ENCODE measurements around the gene DAG1. TPM values are rescaled to one million over a fixed set of nuclear protein-coding genes. Genes with fewer than 3 reads are reported as not detected.
A peak's percentile ranks its signal among the peaks of the same experiment; 100 is the strongest.

DAG1 gene
- total RNA-seq, 1 donor from 2014 or later, result 67.5 TPM

GRCh38 chr3:49533031-49533430 is 63.0 kb downstream of the DAG1 start:
- no peak overlapping the region for H2AFZ ChIP-seq (replicated peaks)
- Mint-ChIP-seq H3K36me3 (peaks cover 21% of the 10 kb centered on the region), H3K27ac (peak overlapping the region; percentile 87), H3K9me3 (no peaks in the 10 kb centered on the region), H3K27me3 (ENCODE audit: insufficient read depth, low read depth) (peaks cover 3% of the 10 kb centered on the region), H3K4me3 (no peak overlapping the region), H3K4me1 (peaks cover 38% of the 10 kb centered on the region)
- no peaks in the 10 kb centered on the region for H3K36me3 ChIP-seq
- no peaks in the 10 kb centered on the region for H3K9me3 ChIP-seq (ENCODE audit: low read depth)
- peaks cover 19% of the 10 kb centered on the region for H3K4me1 ChIP-seq
- DNase-seq (ENCODE audit: low spot score), result no peak
- H4K20me1 ChIP-seq (ENCODE audit: low read depth), result peaks cover 22% of the 10 kb centered on the region
- TF ChIP-seq CTCF (IDR thresholded peaks at IDR 0.05), result no peak
- TF ChIP-seq EZH2 (IDR thresholded peaks at IDR 0.05), result no peak
- TF ChIP-seq EZH2phosphoT487 (IDR thresholded peaks at IDR 0.05), result no peak
- H3K27ac ChIP-seq, result no peak overlapping the region
- H3K9ac ChIP-seq, result no peak overlapping the region
- H3K27me3 ChIP-seq, result no peaks in the 10 kb centered on the region
- no peak overlapping the region for H3K4me3 ChIP-seq
- no peak overlapping the region for H3K4me2 ChIP-seq
- H3K79me2 ChIP-seq (ENCODE audit: low read depth), result peaks cover 13% of the 10 kb centered on the region
- peaks cover 10% of the 10 kb centered on the region for H3F3A ChIP-seq (ENCODE audit: low read depth)

GRCh38 chr3:49533786-49534519 is 63.9 kb downstream of the DAG1 start:
- no peak overlapping the region for H3K4me3 ChIP-seq
- H3F3A ChIP-seq (ENCODE audit: low read depth), result peaks cover 10% of the 10 kb centered on the region
- no peak overlapping the region for H3K4me2 ChIP-seq
- peaks cover 38% of the 10 kb centered on the region for H3K4me1 Mint-ChIP-seq
- H3K27me3 Mint-ChIP-seq (ENCODE audit: insufficient read depth, low read depth), result peaks cover 3% of the 10 kb centered on the region
- H3K9me3 Mint-ChIP-seq, result no peaks in the 10 kb centered on the region
- H3K79me2 ChIP-seq (ENCODE audit: low read depth), result peaks cover 6% of the 10 kb centered on the region
- peaks cover 19% of the 10 kb centered on the region for H3K4me1 ChIP-seq
- H3K36me3 Mint-ChIP-seq, result peaks cover 21% of the 10 kb centered on the region
- H3K27ac Mint-ChIP-seq, result no peak overlapping the region
- H3K27me3 ChIP-seq, result no peaks in the 10 kb centered on the region
- no peaks in the 10 kb centered on the region for H3K36me3 ChIP-seq
- H4K20me1 ChIP-seq (ENCODE audit: low read depth), result peaks cover 22% of the 10 kb centered on the region
- TF ChIP-seq EZH2 (IDR thresholded peaks at IDR 0.05) (no peak), EZH2phosphoT487 (IDR thresholded peaks at IDR 0.05) (no peak), CTCF (IDR thresholded peaks at IDR 0.05) (no peak)
- H2AFZ ChIP-seq (replicated peaks), result no peak overlapping the region
- no peak overlapping the region for H3K4me3 Mint-ChIP-seq
- no peak for DNase-seq (ENCODE audit: low spot score)
- no peaks in the 10 kb centered on the region for H3K9me3 ChIP-seq (ENCODE audit: low read depth)
- H3K27ac ChIP-seq, result no peak overlapping the region
- no peak overlapping the region for H3K9ac ChIP-seq

- peak overlapping the region; percentile 70 for H3K4me3 Mint-ChIP-seq
- no peaks in the 10 kb centered on the region for H3K9me3 Mint-ChIP-seq
- Histone ChIP-seq H3K4me2 (peak overlapping the region; percentile 66), H3K9ac (no peak overlapping the region), H3F3A (ENCODE audit: low read depth) (peaks cover 10% of the 10 kb centered on the region), H3K27me3 (no peaks in the 10 kb centered on the region), H3K79me2 (ENCODE audit: low read depth) (no peaks in the 10 kb centered on the region), H2AFZ (replicated peaks) (no peak overlapping the region), H3K9me3 (ENCODE audit: low read depth) (no peaks in the 10 kb centered on the region), H3K27ac (peak overlapping the region; percentile 60), H3K4me1 (peaks cover 19% of the 10 kb centered on the region), H4K20me1 (ENCODE audit: low read depth) (peaks cover 15% of the 10 kb centered on the region), H3K36me3 (no peaks in the 10 kb centered on the region), H3K4me3 (no peak overlapping the region)
- peaks cover 42% of the 10 kb centered on the region for H3K4me1 Mint-ChIP-seq
- peak; percentile 94 for DNase-seq (ENCODE audit: low spot score)
- peak overlapping the region; percentile 95 for H3K27ac Mint-ChIP-seq
- H3K36me3 Mint-ChIP-seq, result peaks cover 21% of the 10 kb centered on the region
- peaks cover 3% of the 10 kb centered on the region for H3K27me3 Mint-ChIP-seq (ENCODE audit: insufficient read depth, low read depth)
- no peak for TF ChIP-seq EZH2phosphoT487 (IDR thresholded peaks at IDR 0.05)
- TF ChIP-seq CTCF (IDR thresholded peaks at IDR 0.05), result no peak
- TF ChIP-seq EZH2 (IDR thresholded peaks at IDR 0.05), result no peak
Measured at GRCh38 chr3:49534581-49535441, 64.7 kb downstream of the DAG1 start.
